NCI-H187 (cell line): ENCODE data around the gene GATAD2A.
"Not testable (repeated sequence)": the region's sequence is repeated elsewhere in the genome, so short reads cannot be mapped to it uniquely, and the experiment has no call there.

Source experiments
- DNase-seq, 2 experiments: peaks; one replicate each; lab custom pipeline; 2025; lab: John Stamatoyannopoulos, UW

Gene GATAD2A

DNA sequence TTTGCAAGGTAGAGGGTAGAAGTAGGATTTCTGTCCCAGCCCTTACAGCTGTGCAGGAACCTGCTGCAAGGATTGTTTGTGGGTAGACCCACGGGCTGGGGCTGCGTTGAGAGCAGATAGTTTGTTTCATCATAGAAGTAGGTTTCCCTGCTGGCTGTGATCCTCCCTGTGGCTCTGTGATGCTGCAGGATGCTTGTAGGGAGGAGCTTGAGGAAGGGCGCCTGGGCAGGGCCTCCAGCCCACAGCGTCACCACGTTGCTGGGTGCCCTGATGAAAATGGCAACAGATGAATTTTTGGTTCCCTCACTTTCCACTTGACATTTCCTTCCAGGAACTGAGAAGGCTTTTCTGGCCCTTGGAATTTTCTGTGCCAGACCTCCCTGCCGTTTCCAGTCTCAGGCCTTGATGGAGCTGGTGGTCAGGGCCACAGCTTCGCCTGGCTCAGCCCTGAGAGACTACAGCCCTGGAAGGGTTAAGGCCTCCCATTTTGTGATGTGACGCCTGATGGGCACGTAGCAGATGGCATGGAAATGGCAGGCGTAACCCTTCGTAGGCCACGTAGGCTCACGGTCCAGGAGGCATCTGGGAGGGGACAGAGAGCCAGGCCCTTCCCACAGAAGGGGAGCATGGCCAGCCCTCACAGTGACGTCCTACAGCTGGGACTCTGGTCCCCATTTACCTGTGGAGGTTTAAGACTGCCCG, 42.2 kb downstream of the GATAD2A start:
- DNase-seq: no peak

DNA sequence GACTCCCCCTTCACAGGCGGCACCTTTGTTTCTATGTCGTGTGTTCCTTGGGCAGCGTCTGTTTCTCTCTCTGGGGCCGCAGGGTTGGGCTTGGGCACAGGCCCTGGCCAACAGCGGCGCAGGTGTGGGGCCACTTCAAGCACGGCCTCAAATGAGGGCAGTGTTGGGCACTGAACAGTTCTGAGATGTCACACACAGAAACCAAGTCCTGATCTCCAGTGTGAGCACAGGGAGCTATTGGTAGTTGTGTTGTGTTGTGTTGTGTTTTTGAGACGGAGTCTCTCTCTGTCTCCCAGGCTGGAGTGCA, 42.7 kb downstream of the GATAD2A start:
- no peak for DNase-seq

DNA sequence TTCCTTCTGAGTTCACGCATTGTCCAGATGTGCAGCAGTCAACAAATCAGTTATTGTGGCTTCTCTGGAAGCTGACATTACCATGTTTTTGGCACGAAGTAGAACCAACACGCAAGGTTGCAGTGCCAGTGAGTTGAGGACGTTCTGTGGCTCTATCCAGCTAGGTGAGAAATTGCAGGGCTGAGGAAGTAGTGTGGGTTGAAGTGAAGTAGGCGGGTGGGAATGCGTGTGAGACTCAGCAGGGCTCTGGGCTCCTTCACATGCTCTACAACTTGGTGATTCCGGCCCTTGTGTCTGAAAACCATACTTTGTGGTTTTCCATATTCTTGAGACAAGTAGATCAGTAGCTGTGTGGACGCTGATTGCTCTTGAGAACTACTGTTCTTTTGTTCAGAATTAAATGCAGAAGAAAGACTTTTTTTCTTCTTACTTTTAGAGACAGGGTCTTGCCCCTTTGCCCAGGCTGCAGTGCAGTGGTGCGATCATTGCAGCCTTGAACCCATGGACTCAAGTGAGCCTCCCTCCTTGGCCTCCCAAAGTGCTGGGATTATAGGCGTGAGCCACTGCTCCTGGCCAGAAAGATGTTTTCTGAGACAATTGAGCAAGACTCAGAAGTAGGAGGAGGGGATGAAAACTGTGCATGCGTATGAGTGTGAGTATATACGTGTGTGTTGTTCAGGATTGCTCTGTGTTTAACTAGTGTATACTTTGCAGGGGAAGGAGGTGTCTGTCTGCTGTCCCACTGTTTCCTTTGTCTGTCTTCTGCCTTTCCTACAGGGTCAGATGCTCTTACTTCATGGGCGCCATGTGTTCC, 46.2 kb downstream of the GATAD2A start:
- DNase-seq: no peak

DNA sequence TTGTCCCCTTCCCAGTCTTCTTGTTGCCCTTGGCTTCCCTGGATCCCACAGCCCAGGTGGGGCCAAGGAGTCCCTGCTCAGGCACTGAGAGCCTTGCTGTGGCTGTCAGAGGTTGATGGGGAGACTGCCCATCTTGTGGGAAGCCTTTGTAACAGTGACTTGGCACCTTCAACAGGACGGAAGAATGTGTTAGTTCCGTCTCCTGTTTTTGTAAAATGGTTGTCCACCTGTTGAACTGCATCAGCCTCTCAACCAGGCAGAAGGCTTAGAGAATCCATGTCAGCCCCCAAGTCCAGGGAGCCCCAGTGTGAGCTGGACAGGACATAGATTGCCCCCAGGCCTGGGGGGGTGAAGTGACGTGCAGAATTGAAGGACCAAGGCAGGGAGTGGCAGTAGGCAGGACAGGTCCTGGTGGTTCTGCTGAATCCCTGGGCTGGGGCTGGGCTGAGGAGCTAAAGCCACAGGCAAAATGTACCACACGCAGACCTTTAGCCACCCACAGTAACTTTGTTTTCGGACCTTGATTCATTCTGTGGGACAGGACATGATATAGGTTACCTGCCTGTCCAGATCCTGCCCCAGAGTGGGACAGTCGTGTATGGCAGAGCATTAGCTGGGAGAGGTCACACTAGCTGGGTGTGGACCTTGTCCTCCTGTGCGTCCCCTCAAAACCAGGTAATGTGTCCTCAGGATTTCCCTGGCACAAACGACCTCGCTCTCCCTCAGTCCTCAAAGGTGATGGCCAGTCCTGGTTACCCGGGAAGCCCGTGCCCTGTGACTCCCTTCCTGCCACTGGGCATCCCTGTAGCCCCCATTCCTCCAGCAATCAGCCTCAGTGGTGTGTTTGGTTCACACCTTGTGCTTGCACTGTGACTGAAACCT, 47.0 kb downstream of the GATAD2A start:
- no peak for DNase-seq

DNA sequence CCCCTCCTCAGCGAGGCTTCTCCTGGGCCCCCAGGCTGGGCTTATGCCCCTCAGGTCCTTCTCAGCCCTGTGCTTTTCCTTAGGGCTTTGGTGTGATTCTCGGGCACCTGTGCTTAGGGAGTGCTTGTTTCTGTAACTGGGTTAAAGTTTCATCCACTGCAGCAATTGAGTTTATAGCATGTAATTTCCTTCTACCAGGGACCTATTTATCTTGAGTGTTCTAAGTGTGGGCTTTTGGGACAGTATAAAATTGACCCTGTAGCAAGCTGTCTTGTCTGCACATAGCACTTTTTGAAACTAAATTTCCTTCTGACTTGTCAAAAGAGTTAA, 47.6 kb downstream of the GATAD2A start:
- no peak for DNase-seq

DNA sequence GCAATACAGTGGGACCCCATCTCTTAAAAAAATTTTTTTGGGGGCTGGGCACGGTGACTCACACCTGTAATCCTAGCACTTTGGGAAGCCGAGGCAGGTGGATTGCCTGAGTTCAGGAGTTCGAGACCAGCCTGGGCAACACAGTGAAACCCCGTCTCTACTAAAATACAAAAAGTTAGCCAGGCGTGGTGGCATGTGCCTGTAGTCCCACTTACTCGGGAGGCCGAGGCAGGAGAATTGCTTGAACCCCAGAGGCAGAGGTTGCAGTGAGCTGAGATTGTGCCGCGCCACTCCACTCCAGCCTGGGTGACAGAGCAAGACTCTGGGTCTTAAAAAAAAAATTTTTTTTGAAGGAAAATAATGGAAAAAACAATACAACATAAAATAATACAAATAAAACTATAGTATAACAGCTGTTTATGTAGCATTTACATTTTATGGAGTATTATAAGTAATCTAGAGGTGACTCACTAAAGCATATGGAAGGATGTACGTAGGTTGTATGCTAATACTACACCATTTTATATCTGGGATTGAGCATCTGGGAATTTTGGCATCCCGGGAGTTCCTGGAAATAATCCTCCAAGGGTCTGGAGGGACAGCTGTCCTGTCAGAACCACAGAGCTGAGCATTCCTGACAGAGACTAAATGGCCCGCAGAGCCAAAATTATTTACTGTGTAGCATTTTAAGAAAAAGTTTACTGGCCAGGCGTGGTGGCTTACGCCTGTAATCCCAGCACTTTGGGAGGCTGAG, 49.9 kb downstream of the GATAD2A start:
- DNase-seq: not testable (repeated sequence)

DNA sequence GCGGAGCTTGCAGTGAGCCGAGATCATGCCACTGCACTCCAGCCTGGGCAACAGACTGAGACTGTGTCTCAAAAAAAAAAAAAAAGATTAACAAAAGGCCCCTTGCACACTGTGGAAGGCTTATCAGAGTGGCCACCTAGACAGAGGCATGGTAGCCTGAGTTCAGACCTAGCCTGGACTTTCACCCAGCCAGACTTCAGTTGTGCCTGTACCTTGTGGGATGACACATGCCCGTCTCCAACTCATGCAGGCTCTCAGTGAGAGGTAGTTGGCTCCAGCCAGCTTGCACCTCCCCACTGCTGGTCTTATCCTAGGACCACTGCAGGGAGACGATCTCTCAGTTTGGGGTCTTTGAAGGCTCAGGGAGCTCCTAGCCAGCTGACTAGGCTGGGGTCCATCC, 52.2 kb downstream of the GATAD2A start:
- no peak for DNase-seq

DNA sequence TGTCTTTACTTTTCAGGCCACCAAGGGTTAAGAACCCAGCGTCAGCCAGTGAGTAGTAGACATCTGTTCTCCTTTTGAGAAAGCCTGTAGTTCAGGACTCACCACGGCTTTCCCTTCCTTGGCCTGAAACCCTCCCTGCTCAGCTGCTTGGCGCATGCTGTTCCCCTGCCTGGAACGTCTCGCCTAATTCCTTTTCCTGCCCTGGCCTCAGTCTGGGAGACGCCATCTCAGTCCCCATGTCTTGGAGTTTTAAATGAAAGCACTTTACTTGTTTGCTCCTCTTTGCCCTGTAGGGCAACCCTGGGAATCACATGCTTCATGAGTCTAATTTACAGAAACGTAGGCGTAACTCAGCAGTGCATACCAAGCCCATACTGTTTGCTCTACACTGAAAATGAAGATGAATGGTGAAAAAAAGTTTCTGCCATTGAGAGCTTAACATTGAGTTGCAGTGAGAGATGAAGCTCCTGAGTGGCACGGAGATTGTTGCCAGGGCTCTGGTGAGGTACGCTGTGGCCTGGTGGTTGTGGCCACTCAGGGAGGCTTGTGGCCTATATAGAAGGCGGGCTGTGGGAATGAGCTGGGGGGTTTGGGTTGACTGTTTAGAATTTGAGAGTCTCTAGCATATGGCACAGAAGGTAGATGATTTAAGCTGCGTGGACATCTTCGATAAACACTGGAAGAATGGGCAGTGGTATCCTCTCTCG, 52.8 kb downstream of the GATAD2A start:
- no peak for DNase-seq

DNA sequence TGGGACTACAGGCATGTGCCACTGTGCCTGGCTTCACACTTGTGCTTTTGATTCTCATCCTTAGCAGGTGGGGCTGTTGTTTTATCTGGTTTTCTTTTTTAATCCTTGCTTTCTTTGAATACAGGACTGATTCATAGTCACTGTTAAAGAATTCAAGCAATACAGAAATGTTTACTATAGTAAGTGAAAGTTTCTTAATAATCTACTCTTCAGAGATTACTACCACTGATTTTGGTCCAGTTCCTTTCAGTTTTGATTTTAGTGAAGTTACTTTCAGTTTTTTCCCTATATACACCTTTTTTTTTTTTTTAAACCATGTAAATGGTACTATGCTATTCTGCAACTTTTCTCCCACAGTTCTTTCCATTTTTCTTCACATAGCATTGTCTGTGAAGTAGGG, 53.6 kb downstream of the GATAD2A start:
- no peak for DNase-seq

DNA sequence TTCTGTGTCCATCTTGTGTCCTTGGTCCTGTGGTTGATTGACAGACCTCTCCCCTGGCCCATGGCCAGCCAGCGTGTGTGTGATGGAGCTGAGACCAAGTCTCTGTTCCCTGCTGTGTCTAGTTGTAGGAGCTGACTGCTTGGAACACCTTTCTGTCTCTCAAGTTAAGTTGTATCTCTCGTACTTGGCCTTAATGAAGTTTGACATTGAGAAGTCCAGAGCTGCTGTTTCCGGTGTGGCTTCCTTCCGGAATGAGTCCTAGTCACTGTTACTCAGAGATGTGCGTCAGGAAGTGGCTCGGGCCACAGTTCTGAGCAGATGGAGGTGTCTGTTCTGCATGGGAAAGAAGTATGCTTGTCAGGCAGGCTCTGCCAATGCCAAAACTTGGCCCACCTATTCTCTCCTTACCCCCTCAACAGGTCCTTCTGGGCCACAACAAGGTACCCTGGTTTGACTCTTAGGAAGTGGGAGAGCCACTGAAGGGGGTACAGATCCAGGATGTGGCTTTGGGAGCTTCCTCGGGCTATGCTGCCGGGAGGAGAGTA, 54.3 kb downstream of the GATAD2A start:
- no peak for DNase-seq

DNA sequence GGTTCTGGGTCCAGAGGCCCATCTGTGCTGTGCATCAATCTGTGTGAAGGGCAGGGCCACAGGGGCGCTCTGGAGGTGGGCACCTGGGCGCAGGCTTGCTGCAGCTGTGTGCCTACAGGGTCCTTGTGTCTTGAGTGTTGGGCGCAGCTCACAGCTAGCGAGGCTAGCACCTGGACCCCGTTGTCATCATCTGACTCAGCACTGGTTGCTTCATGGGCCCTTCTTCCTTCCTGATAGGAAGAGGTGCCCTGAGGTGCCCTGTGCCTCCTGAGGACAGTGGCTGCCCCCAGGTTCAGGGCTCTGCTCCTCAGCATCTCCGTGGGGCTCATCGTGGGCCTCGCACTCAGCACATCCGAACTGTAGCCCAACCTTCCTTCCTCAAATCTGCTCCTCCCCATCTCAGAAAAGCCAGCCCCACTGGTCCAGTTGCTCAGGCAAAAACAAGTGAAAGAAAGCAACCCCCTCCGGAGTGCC, 54.8 kb downstream of the GATAD2A start:
- DNase-seq: no peak

DNA sequence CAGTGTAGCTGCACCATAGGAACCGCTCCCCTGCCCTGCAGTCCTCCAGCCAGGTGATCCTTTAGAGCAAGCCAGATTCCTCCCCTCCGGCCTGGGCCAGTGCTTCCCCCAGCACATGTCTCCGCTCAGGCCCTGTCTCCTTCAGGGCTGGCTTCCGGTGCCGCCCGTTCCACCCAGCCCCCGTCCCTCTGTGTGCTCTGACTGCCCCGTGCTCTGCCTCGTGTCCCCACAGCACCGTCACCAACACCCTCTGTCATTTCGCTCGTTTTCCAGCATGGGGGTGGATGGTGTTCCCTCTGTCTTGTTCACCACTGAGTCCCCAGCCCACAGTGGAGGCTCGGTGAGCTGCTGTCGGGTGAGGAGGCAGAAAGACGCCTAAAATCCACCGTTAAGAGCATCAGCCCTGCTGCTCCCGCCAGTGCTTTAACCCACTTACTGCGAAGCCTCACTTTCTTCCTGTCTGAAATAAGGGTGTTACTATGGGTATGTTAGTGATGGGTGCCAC, 55.3 kb downstream of the GATAD2A start:
- no peak for DNase-seq

DNA sequence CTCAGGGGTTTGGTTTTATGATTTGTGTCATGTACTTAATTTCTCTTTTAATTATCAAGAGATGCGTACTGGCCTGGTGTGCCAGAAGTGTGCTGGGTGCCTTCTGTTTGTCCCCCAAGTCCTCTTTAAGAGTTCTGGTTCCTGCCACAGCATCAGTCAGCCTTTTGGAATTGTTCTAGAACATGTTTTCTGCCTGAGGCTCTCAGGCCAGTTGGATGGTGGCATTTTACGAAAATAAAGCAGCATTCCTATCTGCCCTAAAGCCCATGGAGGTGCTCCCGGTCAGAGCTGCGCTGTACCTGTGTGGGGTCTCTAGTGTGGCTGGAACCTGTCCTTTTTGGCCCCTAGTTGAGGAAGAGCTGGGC, 55.8 kb downstream of the GATAD2A start:
- DNase-seq: no peak

DNA sequence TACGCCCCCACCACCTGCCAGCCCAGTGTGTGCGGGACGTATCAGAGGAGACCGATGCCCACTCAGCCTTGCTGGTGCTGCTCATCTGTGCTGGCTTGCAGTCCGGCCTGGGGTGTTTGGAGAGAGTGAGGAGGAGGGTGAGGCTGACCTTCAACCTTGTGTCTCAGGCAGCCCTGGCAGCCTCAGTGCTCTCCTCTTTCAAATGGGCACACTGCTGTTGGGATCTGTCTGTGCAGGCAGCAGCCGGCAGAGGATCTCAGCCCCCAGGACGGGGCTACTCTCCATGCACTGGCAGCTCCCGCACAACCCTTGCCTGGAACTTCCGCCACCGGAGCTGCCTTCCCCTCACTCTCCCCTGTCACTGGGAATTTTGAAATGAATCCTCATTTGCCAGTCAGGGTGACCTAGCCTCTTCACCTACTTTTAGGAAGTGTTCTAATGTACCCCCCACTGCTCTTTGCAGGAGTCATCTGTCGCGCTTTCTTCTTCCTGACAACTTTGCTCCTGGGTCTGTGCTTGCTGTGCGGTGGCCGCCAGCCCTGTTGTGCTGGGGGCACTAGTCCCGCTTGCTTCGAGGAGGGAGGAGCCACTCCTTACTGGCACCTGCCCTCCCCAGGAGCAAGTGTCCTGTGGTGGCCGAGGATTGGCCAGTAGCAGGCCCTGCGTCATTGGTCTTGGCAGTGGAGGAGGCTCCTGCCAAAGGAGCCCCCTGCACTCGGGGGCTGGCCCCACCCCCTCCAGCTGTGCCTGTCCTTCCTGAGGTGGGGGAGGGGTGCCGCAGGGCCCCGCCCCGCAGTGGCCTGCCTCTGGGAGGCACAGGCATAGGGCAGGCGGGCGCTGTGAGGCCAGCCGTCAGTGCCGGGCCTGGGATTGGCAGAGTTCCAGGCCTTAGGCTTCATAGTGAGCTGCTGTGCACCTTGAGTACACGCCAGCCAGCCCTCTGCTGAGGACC, 56.5 kb downstream of the GATAD2A start:
- DNase-seq: peak in 1 of 2 experiments; percentile 9

DNA sequence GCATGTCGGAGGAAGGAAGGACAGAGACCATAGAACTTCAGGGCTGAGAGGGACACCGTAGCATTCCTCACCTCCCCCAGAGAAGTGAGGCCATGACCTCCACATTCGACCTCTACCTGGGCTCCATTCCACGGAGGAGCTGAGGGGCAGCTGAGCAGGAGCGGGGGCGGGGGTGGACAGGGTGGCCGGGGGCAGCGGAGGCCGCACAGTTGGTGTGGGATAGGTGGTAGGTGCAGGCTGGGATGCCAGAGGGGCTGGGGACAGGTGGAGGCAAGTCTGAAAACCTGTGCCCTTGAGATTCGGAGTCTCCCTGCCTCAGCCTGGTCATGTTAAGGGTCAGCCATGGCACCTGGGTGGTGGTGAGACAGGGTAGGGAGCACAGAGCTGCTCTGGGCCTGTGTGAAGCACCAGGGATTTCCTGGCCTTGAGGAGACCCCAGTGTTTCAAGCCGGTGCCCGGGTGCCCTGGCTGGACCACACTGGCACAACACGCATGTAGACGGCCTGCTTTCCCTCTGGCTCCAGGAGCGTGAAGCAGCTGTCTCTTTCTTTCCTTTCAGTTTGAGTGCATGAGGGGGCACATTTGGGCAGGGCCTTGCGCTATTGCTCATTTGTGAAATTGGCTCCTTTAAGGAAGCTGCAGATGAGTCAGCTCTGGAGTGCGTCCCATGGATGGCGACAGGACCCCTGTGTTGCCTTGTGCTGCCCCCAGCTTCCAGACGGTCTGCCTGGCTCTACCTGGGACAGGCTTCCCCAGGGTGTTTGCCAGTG, 58.1 kb downstream of the GATAD2A start:
- no peak for DNase-seq

DNA sequence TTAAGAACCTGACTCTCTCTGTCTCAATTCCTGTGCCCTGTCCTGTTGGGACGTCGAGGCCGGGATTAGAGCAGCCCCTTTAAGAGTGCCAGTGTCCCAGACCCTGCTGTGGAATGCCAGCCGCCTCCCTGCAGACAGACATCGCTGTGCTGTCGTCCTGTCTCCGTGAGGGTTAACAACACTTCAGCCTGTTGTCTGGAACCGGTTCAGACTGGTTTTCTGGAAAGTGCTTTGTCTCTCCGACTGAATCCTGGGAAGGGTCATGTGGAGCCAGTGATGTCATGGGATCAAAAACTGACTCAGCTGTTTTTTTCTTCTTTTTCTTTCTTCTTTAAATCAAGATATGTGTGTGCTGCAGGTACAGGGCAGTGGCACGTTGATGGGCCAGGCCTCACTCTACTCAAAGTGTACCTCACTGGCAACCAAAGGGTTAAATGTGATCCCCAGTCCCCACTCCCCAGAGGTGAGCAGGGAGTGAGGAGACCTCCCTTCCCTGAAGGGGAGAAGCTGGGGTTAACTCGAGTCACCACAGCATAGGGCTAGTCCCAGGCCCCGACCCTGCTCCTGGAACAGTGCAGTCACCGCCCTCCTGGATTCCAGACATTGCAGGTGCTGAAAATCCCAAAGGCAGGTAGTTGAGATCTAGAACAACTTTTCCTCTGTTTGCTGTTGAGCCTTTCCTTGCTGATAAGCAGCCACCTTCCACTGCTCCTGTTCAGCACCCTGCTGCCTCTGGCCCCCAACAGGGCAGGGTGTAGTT, 59.0 kb downstream of the GATAD2A start:
- DNase-seq: no peak

DNA sequence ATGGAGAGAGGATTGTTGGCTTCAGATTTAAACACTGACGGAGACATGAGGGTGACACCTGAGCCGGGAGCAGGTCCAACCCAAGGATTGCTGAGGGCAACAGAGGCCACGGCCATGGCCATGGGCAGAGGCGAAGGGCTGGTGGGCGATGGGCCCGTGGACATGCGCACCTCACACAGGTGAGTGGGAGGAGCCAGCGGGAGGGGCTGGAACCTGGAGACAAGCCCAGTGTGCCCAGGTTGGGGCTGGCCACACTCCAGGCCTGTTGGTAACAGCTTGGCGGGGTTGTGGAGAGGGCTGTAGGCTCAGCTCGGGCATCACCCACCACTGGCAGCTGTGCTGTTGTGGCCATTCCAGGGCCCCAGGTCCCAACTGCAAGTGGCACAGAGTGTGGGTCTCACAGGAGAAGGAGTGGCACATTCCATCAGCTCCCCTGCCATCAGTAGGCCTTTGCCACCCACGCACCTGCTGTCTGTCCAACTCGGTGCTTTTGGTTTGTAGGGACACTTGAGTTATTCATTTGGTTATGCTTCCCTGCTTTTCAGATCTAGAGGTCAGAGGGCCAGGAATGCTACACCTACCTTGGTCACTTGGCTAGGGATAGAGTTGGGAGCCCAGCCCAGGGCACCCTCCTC, 60.1 kb downstream of the GATAD2A start:
- no peak for DNase-seq

DNA sequence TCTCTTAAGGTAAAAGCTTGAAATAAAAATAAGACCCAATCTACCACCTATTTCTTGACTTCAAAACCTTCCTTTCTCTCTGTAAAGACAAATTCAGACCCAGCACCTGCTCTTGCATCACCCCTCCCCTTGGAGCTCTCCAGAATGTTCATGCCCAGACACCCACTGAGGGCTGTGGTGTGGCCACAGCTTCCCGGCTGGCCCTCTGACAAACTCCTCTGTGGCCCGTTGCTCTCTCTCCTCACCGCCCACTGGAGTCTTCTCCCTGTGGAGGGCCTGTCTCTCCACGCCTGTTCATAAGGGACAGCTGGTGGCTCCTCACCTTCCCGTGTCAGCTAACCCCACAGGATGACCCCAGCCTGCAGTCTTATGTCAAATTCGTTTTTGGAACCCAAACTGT, 60.7 kb downstream of the GATAD2A start:
- DNase-seq: no peak
